Stimulated activated CD8-positive, alpha-beta memory T cell treated with anti-CD3 and anti-CD28 coated beads, Interleukin-4, amount 100 ng/mL, for 4 hours (primary cell): ENCODE data around the gene FASTK.
"Not testable (repeated sequence)": the region's sequence is repeated elsewhere in the genome, so short reads cannot be mapped to it uniquely, and the experiment has no call there.

Experiments used
- DNase-seq, 2 donors: peaks; one replicate each; pipeline ENCODE4 v3.0.0-alpha.2; 2020; ENCODE audit warnings: low read depth in 2 of 2, low spot score in 1 of 2

The FASTK gene

DNA sequence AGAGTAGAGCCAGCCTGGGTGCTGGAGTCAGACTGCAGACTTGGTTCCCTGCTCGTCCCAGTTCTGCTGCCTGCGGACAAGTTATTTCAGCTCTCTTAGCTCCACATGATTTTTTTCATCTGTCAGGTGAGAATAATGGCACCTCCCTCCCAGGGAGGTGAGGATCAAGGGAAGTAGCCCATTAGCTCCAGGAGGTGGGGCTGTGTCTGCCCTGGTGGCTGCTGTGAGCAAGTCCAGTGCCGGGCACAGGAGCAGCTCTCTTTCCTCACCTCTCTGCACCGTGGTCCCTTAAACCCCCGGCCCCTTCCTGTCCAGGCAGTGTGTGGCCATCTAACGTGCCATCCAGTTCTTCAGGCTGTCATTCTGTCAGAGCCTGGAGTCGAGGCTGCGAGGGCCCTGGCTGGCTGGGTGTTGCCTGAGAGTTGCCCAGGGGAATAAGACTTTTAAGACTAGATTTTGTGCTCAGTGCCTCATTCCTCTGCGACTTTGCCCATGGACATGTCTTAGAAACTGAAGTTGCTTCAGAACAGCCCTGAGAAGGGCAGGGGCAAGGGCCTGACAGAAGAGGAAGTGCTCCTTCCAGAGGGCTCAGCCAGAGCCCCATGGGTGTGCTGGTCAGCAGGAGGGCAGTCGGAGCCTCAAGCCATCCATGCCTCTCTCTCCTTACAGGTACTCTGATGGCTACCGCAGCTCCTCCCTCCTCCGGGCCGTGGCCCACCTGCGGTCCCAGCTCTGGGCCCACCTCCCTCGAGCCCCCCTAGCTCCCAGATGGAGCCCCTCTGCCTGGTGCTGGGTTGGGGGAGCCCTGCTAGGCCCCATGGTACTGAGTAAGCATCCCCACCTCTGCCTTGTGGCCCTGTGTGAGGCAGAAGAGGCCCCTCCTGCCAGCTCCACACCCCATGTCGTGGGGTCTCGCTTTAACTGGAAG is 47.4 kb downstream of the FASTK start:
- DNase-seq, result no peak

DNA sequence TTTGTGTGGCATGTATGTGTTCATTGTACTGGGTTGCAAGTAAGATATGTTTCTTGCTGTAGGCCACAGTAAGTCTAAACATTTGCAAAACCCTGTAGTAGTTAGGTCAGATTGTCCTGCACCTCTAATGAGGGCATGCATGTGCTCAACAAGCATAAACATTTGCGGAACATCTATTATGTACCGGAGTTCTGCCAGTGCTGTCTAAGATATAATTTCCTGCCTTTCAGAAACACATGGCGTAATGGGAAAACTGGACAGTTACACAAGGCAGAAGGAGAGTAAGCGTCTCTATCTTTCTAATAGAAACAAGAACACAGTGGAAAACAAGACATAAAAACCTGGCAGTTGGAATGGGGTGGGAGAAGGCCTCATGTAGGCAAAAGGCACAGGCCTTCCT is 49.6 kb downstream of the FASTK start:
- DNase-seq, result no peak

DNA sequence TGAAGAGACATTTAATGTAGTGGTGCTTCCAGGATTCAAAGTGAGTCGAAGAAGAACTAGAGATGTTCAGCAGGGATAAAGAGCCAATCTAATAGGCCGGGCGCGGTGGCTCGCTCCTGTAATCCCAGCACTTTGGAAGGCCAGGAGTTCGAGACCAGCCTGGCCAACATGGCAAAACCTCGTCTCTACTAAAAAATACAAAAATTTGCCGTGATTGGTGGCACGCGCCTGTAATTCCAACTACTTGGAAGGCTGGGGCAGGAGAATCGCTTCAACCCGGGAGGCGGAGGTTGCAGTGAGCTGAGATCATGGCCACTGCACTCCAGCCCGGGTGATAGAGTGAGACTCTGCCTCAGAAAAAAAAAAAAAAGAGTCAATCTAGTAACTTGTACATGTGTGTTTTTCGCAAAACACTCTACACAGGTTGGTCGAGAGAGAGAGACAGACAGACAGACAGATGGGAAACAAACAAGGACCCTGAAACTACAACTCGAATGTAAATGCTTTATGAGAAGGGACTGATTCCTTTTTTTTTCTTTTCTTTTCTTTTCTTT is 51.6 kb downstream of the FASTK start:
- DNase-seq, result no peak

DNA sequence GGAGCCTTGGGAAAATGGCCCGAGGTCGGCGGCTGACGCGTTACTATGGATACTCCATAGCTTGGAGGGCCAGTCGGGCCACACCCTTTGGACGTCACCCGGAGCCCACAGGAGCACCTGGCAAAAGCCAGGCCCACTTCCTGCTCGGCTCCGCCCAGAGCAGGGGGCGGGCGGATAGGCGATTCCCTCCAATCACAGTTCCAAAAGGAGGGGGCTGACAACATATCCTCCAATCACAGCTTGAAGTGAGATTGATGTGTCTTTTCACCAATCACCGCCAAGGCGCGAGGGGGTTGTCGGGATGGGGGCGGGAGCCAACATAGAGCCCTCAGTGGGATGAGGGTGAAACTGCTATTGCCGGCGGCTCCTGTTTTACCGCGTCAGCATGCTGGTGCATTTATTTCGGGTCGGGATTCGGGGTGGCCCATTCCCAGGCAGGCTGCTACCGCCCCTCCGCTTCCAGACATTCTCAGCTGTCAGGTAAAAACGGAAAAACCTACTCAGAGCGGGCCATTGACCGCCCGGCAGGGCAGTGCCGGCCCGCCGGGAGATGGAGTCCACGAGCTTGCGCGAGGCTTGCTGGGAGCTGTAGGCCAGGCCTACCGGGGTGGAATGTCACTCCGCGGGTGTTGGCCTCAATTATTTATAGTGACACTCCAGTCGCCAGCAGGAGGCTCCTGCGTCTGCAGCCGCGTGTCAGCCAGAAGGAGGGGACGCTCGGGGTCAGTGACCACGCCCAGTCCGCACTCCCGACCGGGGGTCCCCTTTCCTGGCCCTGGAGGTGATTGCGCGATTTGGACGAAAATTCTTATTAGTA is 52.3 kb downstream of the FASTK start, which contains the start of gene ABCB8:
Gene ABCB8, plus strand, starts transcription at position 320 of the 817 bp plus-strand sequence. Its CDS starts 66 bp downstream, at position 386.
- DNase-seq, result peak; percentile 95 to 96

DNA sequence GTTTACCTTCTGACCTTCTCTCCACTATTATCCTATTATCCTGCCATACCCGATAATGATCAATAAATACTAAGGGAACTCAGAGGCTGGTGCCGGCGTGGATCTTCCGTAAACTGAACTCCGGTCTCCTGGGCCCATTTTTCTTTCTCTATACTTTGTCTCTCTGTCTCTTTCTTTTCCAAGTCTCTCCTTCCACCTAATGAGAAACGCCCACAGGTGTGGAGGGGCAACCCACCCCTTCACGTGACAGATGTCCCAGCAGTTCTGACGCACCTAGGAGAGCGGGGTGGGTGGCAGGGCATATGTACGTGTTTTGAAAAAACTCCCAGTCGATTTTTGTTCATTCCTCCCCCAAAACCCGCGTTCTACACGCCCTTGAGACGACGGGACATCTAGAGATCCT is 52.9 kb downstream of the FASTK start:
- peak in 1 of 2 donors; percentile 27 for DNase-seq

DNA sequence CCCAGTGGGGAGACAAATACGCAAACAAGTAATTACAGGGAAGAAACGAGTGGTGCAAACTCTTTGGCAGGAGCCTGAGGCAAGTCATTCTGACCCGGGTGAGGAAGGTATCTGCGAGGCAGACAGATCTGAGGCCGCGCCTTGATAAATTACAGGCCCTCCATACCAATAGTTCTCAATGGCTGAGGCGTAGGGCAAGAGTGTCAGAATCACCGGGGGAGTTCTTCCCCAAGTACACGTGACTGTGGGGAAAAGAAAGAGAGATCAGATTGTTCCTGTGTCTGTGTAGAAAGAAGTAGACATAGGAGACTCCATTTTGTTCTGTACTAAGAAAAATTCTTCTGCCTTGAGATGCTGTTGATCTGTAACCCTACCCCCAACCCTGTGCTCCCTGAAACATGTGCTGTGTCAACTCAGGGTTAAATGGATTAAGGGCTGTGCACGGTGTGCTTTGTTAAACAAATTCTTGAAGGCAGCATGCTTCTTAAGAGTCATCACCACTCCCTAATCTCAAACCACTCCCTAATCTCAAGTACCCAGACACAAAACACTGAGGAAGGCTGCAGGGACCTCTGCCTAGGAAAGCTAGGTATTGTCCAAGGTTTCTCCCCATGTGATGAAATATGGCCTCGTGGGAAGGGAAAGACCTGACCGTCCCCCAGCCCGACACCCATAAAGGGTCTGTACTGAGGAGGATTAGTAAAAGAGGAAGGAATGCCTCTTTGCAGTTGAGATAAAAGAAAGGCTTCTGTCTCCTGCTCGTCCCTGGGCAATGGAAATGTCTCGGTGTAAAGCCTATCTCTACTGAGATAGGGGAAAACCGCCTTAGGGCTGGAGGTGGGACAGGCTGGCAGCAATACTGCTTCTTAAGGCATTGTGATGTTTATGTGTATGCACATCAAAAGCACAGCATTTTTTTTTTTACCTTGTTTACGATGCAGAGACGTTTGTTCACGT is 53.6 kb downstream of the FASTK start:
- DNase-seq, result not testable (repeated sequence)
